CD4-positive, alpha-beta T cell treated with Interleukin-2 at 100 ng/mL for 4 hours (primary cell): ENCODE results near the gene RUNX1.
"Not testable (repeated sequence)": the region's sequence is repeated elsewhere in the genome, so short reads cannot be mapped to it uniquely, and the experiment has no call there.

Source experiments
- DNase-seq: peaks from one replicate; pipeline ENCODE4 v3.0.0-alpha.2; 2020; ENCODE audit warnings: low spot score

The RUNX1 gene

DNA sequence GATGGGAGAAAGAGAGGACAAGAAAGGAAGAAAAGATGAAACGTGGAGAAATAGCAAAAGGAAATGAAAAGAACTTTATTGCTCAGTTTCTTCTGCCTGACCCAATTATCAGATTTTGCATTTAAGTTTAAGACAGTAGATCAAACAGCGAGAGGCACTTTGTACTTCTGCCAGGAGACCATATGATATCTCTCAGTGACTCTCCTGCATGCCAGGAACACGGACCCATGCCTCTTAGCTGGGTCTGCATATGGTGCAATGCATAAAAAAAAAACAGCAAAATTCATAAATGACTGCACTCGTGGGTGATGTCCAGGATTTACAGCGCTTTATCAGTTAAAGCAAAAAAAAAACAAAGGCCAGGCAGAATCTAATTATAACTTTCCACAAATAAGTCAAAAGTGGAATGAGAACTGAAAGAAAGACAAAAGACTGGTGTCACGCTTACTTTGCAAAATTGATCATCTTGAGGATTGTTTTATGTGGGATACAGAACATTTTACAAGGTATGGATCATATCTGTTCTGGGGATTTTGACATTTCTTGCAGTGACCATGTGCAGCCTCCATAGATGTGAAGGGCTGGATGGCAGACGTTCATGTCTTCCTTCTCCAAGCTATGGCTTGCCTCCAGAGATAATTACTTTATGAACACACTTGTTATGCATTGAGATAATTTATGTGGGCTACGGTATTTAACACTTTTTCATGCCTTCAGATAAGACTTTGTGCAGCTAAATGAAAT is 79.5 kb downstream of the RUNX1 start:
- DNase-seq: no peak

DNA sequence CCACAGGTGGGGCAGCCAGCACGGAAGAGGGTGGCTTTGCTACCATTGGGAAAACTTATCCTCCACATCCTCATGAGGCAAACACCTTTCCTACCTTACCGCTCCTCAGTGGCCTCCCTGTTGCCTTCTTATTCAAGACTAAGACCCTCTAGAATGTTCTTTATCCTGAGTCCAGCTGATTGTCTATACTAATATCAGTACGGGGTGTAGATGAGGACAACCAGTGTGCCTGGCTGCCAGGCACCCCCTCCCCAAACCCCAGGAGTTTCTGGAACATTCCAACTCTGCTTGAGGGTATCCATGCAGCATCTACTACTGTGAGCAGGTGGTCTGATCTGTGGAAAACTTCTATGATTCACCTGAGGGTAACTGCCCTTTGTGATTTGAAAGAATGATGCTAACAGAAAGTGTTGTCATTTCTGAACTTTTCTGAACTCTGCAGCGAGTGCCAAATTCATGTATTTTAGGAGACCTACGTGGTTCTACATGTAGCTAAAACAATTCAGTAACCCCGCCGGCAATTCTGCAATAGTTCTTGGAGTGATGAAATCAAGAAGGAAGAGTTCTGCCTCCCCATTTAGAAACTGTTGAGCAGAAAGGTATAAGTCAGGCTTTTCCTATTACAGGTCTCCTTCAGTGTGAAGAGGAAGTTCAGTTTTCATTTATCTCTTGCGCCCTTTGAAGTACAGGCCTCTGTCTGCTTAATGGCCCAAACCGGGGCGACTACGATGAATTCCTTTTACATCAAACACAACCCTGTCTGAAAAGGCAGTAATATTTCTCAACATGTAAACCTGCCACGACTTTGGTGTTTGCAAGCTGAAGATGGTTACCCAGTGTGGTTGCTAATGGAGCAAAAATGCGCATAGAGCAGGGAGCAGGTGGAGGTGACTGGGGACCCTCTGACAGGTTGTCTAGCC is 80.4 kb downstream of the RUNX1 start:
- DNase-seq: no peak

DNA sequence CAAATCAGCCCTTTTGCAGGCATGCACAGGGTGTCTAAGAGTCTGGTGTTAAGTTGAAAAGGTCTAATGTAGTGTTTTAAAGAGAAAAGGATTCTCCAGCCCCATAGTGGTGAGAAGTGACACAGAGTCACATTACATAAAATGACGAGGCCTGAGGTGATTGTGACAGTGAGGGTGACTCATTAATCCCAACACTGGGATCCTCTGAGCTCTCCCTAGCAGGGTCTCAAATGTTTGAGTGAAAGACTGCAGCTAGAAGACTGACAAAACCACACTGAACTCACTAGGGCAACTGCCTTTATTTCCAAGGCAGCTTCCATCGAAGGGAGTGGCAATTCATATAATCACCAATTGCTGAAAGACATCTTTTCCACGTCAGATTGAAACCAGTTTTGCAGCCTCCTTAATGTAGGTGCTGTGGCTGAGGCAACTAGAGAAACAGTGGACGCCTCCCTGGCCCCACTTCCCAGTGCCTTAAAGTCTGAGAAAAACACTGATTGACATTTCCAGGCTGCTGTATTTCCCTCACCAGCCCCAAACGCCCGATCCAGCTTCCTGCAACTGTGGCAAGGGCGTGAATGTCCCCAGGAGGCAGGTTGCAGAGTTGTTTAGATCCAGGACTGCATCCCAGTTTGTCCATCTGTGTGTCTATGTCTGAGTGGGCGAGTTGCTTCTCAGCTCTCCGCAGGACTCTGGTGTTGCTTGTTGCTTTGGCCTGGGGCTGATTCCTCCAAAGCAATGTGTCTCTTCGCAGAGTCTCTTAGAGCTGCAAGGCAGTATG is 81.4 kb downstream of the RUNX1 start:
- peak; percentile 47 for DNase-seq

DNA sequence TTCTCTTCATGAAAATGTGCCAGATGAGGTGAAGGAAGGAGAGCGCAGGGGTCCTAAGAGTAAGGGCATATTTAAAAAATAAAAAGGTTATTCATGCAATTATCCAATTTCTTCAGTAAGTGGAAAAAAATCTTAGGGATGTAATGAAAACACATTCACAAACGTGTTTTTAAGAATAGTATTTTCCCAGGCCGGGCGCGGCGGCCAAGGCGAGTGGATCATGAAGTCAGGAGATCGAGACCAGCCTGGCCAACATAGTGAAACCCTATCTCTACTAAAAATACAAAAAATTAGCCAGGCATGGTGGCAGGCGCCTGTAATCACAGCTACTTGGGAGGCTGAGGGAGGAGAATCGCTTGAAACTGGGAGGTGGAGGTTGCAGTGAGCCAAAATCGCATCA is 82.2 kb downstream of the RUNX1 start:
- not testable (repeated sequence) for DNase-seq

DNA sequence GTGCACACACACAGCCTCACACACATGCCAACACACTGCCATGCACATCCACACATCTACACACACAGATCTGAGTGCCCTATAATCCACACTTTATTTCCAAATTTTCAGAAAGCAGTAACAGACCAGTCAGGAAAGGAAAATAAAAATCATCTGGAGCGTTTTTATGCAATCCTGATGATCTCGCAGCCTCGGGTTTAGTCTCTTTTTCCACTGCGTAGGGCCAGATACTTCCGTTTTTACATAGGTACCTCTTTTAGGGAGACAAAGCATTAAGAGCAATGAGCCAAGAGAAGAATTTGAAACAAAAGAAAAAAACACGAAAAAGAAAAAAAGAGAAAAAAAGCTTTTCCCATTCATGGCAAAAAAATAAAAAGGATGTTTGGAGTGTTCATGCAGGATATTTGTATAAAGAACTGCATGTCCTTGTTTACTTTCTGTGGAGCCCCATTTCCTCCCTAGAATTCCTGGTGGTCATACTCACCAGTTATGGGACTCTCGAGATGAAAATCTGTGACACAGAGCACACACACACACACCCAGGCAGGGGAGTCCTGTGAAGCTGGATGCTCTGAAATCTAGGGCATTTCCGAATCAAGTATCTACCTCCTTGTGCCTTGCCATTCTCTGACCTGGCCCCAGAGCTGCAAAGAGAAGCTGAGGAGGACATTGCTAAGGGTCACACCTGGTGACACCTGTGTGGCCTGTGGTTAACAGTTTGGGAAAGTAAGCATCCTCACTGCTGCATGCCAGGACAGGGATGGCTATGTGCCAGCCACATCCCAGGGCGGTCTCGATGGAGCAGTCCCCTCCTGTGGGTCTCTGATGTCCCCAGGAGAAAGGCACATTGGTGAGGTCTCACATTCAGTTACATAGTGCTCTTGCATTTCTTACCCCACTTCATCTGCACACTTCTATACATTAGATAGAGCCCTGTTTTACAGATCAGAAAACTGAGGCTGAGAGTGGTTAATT is 83.6 kb downstream of the RUNX1 start:
- DNase-seq: no peak

DNA sequence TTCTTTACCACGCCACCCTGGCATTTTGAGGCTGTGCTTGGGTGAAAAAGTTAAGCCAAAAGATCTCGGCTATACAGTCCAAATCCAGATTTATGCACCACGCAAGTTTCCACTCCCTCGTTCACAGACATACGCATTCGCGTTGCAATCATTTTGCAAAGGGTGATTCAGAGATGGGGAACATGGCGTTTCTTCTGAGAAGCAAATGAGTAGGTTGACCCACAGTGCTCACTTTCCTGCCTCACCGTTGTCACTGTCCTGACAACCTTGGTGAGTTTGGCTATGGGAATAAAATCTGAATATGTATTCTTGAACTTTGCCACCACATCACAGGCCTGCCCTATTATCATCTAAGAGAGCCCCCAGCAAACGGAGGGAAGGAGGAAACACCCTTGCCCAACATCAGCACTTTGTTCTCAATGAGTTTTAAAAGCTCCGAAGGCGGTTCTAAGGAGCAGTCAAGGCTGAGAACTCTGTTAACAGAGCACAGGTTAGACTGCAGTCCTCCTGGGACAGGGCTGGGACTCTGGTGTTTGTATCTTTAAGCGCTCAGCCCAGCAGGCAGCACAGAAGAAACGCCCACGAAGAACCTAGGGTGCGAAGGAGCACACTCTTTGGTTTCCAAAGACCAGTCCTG is 86.4 kb downstream of the RUNX1 start:
- no peak for DNase-seq

DNA sequence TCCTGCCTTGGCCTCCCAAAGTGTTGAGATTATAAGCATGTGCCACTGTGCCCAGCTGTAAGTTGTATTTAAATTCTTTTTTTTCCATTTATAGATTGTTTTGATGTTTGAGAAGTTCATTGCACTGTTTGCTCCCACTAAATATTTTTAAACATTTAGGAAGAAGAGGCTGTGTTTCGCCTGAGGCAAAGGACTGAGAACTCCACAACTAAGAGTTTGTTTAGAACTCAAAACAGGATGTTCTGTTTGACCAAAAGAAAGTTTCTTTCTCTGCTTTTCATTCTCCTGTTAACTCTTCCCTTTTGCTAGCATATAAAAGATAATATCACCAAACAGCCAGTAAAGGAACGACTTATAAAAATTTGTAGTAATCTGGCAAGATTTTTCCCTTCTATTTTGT is 87.0 kb downstream of the RUNX1 start:
- DNase-seq: no peak

DNA sequence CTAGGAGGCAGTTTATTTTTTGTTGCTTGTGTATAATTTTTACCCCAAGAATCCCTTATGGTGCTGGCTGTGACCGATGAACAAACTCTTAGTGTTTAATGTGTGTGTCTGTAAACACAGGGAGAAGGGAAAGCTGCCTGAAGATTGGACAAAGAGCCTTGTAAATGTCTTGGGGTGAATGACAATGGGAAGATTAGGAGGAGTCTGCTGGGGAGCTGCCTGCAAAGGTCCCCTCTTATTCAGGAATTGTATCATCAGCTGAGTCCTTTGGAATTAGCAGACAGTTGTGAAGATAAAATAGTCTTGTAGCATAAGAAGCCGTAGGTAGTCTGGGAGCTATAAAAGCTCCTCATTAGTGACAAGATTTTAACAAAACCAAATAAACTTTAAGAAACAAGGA is 88.4 kb downstream of the RUNX1 start:
- DNase-seq: no peak

DNA sequence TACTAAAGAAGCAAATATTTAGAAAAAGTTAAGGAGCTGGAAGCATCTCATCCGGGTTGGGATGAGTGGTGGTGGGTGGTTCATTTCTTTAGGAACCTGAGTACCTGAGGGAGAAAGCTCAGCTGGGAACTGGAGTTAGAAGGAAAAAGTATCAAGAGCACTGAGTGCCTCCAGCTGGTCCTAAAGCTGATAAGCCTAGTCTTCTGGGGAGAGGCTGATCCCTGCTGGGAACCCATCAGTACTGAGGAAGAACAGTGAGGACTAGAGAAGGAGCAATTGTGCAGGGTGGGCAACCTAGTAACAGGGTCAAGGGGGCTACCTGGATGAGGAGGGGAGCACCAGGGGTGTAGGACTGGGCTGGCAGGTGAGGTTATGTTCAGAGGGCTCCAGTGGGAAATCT is 89.5 kb downstream of the RUNX1 start:
- no peak for DNase-seq

DNA sequence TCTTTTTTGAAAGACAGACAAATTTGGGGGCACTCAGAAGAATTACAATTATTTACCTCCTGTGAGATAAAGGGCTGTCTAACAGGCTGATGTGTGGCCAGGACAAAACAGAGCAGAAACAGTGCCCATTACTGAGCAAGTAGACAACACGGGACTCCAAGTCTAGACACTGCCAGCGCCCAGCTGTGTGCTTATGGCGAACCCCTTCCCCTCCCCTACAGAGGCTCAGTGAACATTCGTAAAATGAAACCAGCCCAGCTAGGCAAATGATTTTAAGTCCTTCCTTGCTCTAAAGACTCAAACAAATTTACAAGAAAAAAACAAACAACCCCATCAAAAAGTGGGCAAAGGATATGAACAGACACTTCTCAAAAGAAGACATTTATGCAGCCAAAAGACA is 91.1 kb downstream of the RUNX1 start:
- no peak for DNase-seq

DNA sequence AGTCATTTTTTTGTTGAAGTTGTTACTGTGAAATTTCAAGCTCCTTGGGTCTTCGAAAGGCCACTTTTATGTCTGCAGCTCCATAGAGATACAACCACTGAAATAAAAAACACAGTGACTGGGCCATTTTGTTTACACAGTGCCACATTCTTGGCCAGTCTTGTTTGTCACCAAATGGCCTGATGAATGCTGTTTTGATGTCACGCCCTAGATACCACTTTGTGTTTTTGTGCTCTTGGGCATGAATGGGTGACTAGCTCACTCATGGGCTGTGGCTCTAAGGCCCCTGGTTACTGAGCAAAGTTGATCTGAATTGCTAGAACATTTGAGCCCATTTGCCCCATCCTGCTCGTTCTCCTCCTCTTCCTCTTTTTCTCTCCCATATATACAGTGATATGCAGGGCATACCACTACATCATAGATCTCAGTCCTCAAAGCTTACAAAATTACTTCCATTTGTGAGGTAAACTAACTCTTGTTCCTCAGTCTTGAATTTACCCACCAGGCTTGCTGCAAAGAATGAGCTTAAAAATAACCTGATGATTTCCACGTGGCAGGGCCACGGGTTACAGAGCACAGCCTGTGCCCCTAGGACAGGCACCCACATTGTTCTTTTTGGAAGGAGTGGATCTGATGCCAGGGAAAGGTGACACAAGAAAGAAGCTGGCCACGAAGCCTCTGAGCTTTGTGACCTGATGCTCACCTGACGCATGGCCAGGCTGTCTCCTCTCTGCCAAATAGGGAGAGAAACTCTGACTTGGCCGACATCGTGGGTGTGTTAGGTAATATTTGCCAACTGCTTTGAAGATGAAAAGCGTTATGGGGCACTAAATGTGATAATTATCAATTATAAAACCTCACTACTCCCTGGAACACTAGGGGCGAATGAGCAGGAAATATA is 92.4 kb downstream of the RUNX1 start:
- DNase-seq: no peak

DNA sequence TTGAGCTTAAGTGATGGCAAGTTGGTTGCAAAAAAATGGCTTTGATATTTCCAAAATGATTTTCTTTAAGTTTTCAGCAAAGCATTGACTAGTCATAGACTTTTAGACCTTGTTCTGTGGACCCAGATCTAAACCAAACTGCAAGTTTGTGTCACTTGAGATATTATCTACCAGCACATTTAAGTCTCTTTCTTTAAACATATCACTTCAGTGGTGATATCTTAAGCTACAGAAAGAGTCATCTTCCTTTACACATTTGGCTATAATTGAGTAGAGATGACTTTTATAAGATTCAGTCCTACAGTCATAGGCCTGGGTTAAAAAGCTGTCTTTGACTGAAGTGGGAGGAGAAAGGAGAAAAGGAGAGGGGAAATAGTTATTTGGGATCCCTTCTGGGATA is 95.2 kb downstream of the RUNX1 start:
- DNase-seq: no peak

DNA sequence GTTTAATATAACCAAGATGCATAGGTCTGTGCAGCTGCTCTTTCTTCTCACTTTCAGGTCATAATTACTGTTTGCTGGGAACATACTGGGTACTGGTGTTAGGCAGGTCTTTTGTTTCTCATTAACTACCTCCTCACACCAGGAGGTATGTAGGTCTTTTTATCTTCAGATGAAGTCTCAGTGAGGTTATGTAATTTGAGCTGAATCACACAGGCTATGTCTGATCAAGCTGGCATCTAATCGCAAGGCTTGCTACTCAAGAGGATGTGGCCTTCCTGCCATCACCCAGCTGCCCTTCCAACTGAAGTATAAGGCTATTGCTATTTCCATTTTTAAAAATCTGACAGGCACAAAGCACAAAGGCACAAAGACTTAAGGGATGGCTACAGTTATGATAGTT is 96.4 kb downstream of the RUNX1 start:
- DNase-seq: peak; percentile 23

DNA sequence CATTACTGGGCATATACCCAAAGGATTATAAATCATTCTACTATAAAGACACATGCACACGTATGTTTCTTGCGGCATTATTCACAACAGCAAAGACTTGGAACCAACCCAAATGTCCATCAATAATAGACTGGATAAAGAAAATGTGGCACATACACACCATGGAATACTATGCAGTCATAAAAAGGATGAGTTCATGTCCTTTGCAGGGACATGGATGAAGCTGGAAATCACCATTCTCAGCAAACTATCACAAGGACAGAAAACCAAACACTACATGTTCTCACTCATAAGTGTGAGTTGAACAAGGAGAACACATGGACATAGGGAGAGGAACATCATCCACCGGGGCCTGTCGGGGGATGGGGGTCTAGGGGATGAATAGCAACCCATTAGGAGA is 97.2 kb downstream of the RUNX1 start:
- DNase-seq: not testable (repeated sequence)

DNA sequence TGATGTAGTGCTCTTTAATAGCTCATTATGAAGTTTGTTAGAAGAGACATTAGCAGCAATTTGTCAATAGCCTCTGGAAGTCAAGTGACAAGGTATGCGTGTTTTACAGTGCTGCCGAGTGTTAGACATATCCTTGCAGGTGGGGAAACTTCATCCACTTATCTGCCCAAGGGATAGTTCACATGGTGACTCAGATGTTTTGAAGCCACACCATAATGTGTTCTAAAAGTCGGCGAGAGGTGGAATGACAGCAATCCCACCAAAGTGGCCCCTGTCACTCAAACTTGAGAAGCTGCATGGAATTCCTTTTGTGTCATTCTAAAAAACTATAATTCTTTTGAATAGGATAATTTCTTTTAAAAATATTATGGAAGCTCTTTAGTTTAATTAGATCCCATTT is 98.1 kb downstream of the RUNX1 start:
- DNase-seq: no peak

DNA sequence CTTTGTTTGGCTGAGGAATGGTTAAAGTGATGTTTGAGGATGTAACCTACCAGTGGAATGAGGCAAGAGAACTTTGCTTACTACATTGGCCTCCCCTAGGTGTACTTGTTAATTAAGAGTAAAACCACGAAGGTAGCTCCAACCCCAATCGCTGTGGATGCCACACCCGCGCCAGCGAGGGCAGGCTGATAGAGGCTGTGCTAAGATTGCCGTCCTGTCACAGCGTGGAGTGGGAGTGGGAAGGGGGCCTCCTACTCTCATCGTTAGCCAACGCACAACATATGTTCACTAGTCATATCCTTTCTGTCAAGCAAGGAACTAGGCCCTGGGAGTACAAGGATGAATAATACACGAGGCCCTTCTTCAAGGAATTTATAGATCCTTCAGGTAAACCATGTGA is 99.6 kb downstream of the RUNX1 start:
- no peak for DNase-seq

DNA sequence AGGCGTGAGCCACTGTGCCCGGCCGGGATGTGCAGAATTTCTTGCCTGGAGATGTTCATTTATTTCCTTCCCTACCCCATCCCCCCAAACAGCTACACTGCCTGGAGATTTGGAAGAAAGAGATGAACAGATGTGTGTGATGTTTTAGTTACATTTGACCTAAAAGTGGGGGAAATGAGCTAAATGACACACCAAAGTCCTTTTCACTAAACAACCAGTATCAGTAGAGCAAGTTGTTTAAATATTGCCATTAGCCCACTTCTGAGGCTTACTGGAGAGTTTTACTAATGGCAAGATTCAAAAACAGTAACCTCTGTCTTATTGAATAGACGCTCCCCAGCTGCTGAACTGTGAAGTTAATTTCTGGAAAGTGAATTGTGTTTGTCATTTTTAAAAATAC is 100.1 kb downstream of the RUNX1 start:
- DNase-seq: no peak

DNA sequence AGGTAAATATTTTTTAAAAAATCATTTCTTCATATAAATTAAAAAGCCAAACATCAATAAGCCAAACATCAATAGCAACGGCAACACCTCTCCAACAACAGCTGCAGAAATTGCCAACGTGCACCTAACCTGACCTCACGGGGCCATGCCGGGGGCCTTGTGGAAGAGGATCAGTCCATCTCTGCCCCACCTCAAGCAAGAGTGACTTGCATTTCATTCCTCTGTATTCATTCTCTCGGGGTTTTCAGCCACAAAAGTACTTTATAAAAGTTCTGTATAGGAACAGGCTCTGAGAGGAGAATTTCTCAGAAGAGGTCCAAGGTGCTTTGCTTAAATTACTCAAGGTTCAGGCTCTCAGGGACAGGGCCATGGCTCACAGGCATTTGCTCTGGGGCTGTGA is 100.9 kb downstream of the RUNX1 start:
- DNase-seq: no peak

DNA sequence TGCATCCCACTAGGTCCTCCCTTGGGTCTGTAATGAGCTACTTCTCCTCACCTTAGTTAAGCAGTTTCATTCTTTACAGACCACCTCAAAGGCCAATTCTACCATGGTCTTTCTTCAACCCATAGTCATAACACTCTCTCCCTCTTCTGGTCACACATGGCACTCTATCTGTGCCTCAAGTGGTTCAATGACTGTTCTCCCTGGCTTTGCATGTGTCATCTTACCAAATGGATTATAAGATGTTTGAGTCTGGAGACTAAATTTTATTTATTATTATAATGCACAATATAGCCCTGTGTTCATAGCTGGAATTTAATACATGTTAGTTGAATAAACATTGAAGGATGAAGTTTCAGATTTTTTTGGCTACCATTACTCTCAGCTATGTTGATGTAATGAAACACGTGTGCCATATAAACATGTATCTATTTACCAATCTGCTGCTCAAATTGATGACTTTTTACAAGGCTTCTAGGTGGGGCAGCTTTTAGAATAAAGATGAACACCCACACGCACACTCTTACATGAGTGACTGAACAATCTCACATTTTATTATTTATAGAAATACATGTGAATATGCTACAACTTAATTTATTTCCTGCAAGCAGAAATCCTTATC is 102.1 kb downstream of the RUNX1 start:
- DNase-seq: peak; percentile 22
